K562 (cell line): ENCODE results near the gene TERT.

Experiments used
- CHD2 ChIP-seq: IDR thresholded peaks from 2 replicates; pipeline ENCODE4 v1.6.1; 2011; ENCODE audit warnings: low read depth, low read length
- EP300 ChIP-seq: IDR thresholded peaks from 2 replicates; pipeline ENCODE4 v1.6.1; 2012; ENCODE audit warnings: low read length, improper control_type of control experiment
- FOS ChIP-seq: IDR thresholded peaks from 3 replicates; pipeline ENCODE4 v1.6.1; 2011; ENCODE audit not compliant: insufficient read length; ENCODE audit errors: extremely low read depth
- KLF1 ChIP-seq: fragments of 450-650 bp; IDR thresholded peaks from 2 replicates; pipeline ENCODE4 v1.6.1; 2016; ENCODE audit warnings: missing genetic modification characterization, missing compliant biosample characterization
- MYC ChIP-seq, 2 experiments: fragments of 250-450 bp in 1 of 2; sonication (Bioruptor Pico) in 1 of 2; IDR thresholded peaks; 2 replicates each; pipeline versions ENCODE4 v1.5.1 to v1.6.1; 2012 to 2021; ENCODE audit warnings: low read depth in 2 of 2, borderline replicate concordance in 1 of 2, improper control_type of control experiment in 1 of 2, low read length in 1 of 2, mild to moderate bottlenecking in 1 of 2, moderate library complexity in 1 of 2
- POLR2A ChIP-seq: fragments of 450-650 bp; conservative IDR thresholded peaks from 2 replicates; pipeline ENCODE4 v1.6.1; 2016
- POLR2AphosphoS5 ChIP-seq: IDR thresholded peaks from 2 replicates; pipeline ENCODE4 v1.6.1; 2011; ENCODE audit warnings: mild to moderate bottlenecking, low read depth, low read length, moderate library complexity; ENCODE audit not compliant: control insufficient read depth, insufficient read depth
- RAD21 ChIP-seq, 2 experiments: fragments of 250-450 bp in 1 of 2; fragments of 450-650 bp in 1 of 2; sonication (Bioruptor Pico) in 1 of 2; formaldehyde crosslinking in 1 of 2; IDR thresholded peaks in 1 of 2; conservative IDR thresholded peaks in 1 of 2; 2 replicates each; pipeline versions ENCODE4 v1.4.0 to v1.8.0; 2020 to 2022; ENCODE audit warnings: mild to moderate bottlenecking in 2 of 2, moderate library complexity in 1 of 2
- TCF7 ChIP-seq: sonication (generic); IDR thresholded peaks from 2 replicates; pipeline ENCODE4 v1.6.1; 2016; ENCODE audit warnings: antibody characterized with exemption, borderline replicate concordance
- XRCC5 ChIP-seq: fragments of 200-400 bp; formaldehyde crosslinking; IDR thresholded peaks from 2 replicates; pipeline ENCODE4 v1.6.1; 2017; ENCODE audit warnings: low read depth, mild to moderate bottlenecking, low read length
- ZBTB5 ChIP-seq: fragments of 450-650 bp; IDR thresholded peaks from 2 replicates; pipeline ENCODE4 v1.6.1; 2017; ENCODE audit warnings: antibody characterized with exemption
- ZFP91 ChIP-seq: sonication (generic); formaldehyde crosslinking; IDR thresholded peaks from 2 replicates; pipeline ENCODE4 v1.8.0; 2022; ENCODE audit warnings: mild to moderate bottlenecking, missing genetic modification reagents
- TF ChIP-seq, protein P1 (sequence below), 3 experiments: IDR thresholded peaks in 2 of 3; conservative IDR thresholded peaks in 1 of 3; 2 replicates each; pipeline ENCODE4 v1.5.1; 2011 to 2012; ENCODE audit warnings: low read length in 3 of 3, mild to moderate bottlenecking in 3 of 3, control low read depth in 2 of 3, improper control_type of control experiment in 1 of 3, inconsistent platforms in 1 of 3, low read depth in 1 of 3, mixed read lengths in 1 of 3, moderate library complexity in 1 of 3; ENCODE audit not compliant: insufficient read depth in 2 of 3

GRCh38 chr5:1278216-1278615, 16.7 kb downstream of the TERT start:
- no peak for TF ChIP-seq ZFP91 (CRISPR knock-in tag)
- TF ChIP-seq POLR2A, result no peak
- no peak for TF ChIP-seq ZBTB5
- TF ChIP-seq, protein P1, sequence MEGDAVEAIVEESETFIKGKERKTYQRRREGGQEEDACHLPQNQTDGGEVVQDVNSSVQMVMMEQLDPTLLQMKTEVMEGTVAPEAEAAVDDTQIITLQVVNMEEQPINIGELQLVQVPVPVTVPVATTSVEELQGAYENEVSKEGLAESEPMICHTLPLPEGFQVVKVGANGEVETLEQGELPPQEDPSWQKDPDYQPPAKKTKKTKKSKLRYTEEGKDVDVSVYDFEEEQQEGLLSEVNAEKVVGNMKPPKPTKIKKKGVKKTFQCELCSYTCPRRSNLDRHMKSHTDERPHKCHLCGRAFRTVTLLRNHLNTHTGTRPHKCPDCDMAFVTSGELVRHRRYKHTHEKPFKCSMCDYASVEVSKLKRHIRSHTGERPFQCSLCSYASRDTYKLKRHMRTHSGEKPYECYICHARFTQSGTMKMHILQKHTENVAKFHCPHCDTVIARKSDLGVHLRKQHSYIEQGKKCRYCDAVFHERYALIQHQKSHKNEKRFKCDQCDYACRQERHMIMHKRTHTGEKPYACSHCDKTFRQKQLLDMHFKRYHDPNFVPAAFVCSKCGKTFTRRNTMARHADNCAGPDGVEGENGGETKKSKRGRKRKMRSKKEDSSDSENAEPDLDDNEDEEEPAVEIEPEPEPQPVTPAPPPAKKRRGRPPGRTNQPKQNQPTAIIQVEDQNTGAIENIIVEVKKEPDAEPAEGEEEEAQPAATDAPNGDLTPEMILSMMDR (IDR thresholded peaks at IDR 0.05 in 2 of 3, conservative IDR thresholded peaks at IDR 0.05 in 1 of 3; ENCODE audit: insufficient read depth in 2 of 3, low read depth in 1 of 3, low read length in 3 of 3), result no peak
- TF ChIP-seq EP300, result no peak
- TF ChIP-seq MYC (IDR thresholded peaks at IDR 0.05; ENCODE audit: low read depth, low read length), result no peak
- no peak for TF ChIP-seq MYC (CRISPR knock-in tag; IDR thresholded peaks at IDR 0.05; ENCODE audit: borderline replicate concordance, low read depth)
- TF ChIP-seq CHD2, result no peak
- TF ChIP-seq RAD21 (CRISPR knock-in tag; conservative IDR thresholded peaks at IDR 0.05 in 1 of 2, IDR thresholded peaks at IDR 0.05 in 1 of 2), result no peak
- TF ChIP-seq FOS, result no peak
- TF ChIP-seq KLF1 (tag), result no peak
- no peak for TF ChIP-seq XRCC5
- no peak for TF ChIP-seq POLR2AphosphoS5
- TF ChIP-seq TCF7, result no peak
